HCT116 (cell line): ENCODE data around the gene CFAP54.

Source experiments
- EZH2 ChIP-seq: fragments of 200-600 bp; sonication (generic); IDR thresholded peaks from 2 replicates; pipeline ENCODE4 v1.6.1; 2017; ENCODE audit warnings: antibody characterized with exemption, mixed run types
- JUND ChIP-seq: IDR thresholded peaks from 2 replicates; pipeline ENCODE4 v1.6.1; 2012
- POLR2A ChIP-seq: IDR thresholded peaks from 2 replicates; pipeline ENCODE4 v1.7.0; 2011; ENCODE audit warnings: borderline replicate concordance; ENCODE audit not compliant: insufficient read depth, insufficient read length; ENCODE audit errors: extremely low read depth
- POLR2AphosphoS5 ChIP-seq: IDR thresholded peaks from 2 replicates; pipeline ENCODE4 v1.6.1; 2011; ENCODE audit warnings: mild to moderate bottlenecking, low read depth, low read length, moderate library complexity
- YY1 ChIP-seq: IDR thresholded peaks from 2 replicates; pipeline ENCODE4 v1.6.1; 2011; ENCODE audit warnings: low read length, low read depth, moderate library complexity, mild to moderate bottlenecking; ENCODE audit not compliant: insufficient replicate concordance; ENCODE audit errors: extremely low read depth
- ZFX ChIP-seq: fragments of 450-650 bp; IDR thresholded peaks from 2 replicates; pipeline ENCODE4 v1.6.1; 2017
- ZNF274 ChIP-seq: fragments of 200-500 bp; sonication (Bioruptor generic); IDR thresholded peaks from 2 replicates; pipeline ENCODE4 v1.6.1; 2014; ENCODE audit warnings: mild to moderate bottlenecking, low read depth, low read length, inconsistent platforms
- TF ChIP-seq, protein P1 (sequence below), 3 experiments: fragments of 200-600 bp in 1 of 3; sonication (generic) in 1 of 3; IDR thresholded peaks in 2 of 3; conservative IDR thresholded peaks in 1 of 3; 2 replicates each; pipeline ENCODE4 v1.5.1; 2012 to 2017; ENCODE audit warnings: low read depth in 2 of 3, low read length in 2 of 3, antibody characterized with exemption in 1 of 3, borderline replicate concordance in 1 of 3, control low read depth in 1 of 3, mild to moderate bottlenecking in 1 of 3, mixed read lengths in 1 of 3, mixed run types in 1 of 3, moderate library complexity in 1 of 3; ENCODE audit not compliant: insufficient read depth in 1 of 3
- TF ChIP-seq, protein P2 (sequence below): IDR thresholded peaks from 2 replicates; pipeline ENCODE4 v1.6.1; 2012

DNA sequence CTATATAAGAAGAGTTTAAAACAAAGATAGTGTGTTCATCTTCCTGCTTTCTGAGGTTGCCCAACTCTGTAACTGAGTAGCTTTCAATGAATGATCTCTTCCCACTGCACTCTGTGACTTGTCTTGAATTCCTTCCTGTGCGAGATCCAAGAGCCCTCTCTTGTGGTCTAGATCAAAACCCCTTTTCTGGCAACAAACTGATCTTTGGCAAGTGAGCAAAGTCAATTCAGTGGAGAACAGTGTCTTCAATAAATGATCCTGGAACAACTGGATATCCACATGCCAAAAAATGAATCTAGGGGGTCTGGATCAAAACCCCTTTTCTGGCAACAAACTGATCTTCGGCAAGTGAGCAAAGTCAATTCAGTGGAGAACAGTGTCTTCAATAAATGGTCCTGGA, 8.5 kb downstream of the CFAP54 start:
- TF ChIP-seq POLR2A: no peak
- TF ChIP-seq EZH2: no peak
- TF ChIP-seq, protein P1, sequence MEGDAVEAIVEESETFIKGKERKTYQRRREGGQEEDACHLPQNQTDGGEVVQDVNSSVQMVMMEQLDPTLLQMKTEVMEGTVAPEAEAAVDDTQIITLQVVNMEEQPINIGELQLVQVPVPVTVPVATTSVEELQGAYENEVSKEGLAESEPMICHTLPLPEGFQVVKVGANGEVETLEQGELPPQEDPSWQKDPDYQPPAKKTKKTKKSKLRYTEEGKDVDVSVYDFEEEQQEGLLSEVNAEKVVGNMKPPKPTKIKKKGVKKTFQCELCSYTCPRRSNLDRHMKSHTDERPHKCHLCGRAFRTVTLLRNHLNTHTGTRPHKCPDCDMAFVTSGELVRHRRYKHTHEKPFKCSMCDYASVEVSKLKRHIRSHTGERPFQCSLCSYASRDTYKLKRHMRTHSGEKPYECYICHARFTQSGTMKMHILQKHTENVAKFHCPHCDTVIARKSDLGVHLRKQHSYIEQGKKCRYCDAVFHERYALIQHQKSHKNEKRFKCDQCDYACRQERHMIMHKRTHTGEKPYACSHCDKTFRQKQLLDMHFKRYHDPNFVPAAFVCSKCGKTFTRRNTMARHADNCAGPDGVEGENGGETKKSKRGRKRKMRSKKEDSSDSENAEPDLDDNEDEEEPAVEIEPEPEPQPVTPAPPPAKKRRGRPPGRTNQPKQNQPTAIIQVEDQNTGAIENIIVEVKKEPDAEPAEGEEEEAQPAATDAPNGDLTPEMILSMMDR (IDR thresholded peaks at IDR 0.05 in 2 of 3, conservative IDR thresholded peaks at IDR 0.05 in 1 of 3; ENCODE audit: borderline replicate concordance in 1 of 3, insufficient read depth in 1 of 3, low read depth in 2 of 3, low read length in 2 of 3): no peak
- TF ChIP-seq ZFX: no peak
- TF ChIP-seq JUND: no peak
- no peak for TF ChIP-seq POLR2AphosphoS5
- TF ChIP-seq, protein P2, sequence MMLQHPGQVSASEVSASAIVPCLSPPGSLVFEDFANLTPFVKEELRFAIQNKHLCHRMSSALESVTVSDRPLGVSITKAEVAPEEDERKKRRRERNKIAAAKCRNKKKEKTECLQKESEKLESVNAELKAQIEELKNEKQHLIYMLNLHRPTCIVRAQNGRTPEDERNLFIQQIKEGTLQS: no peak
- no peak for TF ChIP-seq ZNF274
- TF ChIP-seq YY1: no peak
